HG02610 (cell line): ENCODE results near the gene ZNF182.
"Not testable (repeated sequence)": the region's sequence is repeated elsewhere in the genome, so short reads cannot be mapped to it uniquely, and the experiment has no call there.

Experiments
- ATAC-seq: cut with Tn5 transposase; IDR thresholded peaks from one replicate; pipeline ENCODE4 v1.9.1; 2021; ENCODE audit warnings: mild to moderate bottlenecking, moderate library complexity; ENCODE audit not compliant: unreplicated experiment

The ZNF182 gene

GRCh38 chrX:48002319-48002718 is 1.5 kb downstream of the ZNF182 start:
- ATAC-seq, result no peak

GRCh38 chrX:48001260-48001659 is 2.5 kb downstream of the ZNF182 start:
- ATAC-seq, result no peak

- no peak for ATAC-seq
Observed at GRCh38 chrX:47992669-47993068, 11.1 kb downstream of the ZNF182 start.

- ATAC-seq, result no peak
Observed at GRCh38 chrX:47992095-47992380, 11.8 kb downstream of the ZNF182 start.

GRCh38 chrX:47991263-47992094 is 12.3 kb downstream of the ZNF182 start:
- ATAC-seq, result no peak

- ATAC-seq, result no peak
Observed at GRCh38 chrX:47976254-47977151, 27.3 kb downstream of the ZNF182 start.

- no peak for ATAC-seq
Observed at GRCh38 chrX:47973235-47973634, 30.6 kb downstream of the ZNF182 start.

GRCh38 chrX:47965526-47965925 is 38.3 kb downstream of the ZNF182 start:
- not testable (repeated sequence) for ATAC-seq

- not testable (repeated sequence) for ATAC-seq
Observed at GRCh38 chrX:47961830-47962229, 42.0 kb downstream of the ZNF182 start.

- ATAC-seq, result no peak
Observed at GRCh38 chrX:47960406-47960805, 43.4 kb downstream of the ZNF182 start.

- no peak for ATAC-seq
Observed at GRCh38 chrX:47958761-47959342, 44.9 kb downstream of the ZNF182 start.

- ATAC-seq, result not testable (repeated sequence)
Observed at GRCh38 chrX:47958206-47958605, 45.6 kb downstream of the ZNF182 start.

GRCh38 chrX:47956016-47956415 is 47.8 kb downstream of the ZNF182 start:
- no peak for ATAC-seq

- not testable (repeated sequence) for ATAC-seq
Observed at GRCh38 chrX:47955295-47955694, 48.5 kb downstream of the ZNF182 start.

GRCh38 chrX:47941423-47941822 is 62.4 kb downstream of the ZNF182 start:
- ATAC-seq, result no peak

- ATAC-seq, result no peak
Observed at GRCh38 chrX:47940448-47940847, 63.3 kb downstream of the ZNF182 start.

- ATAC-seq, result no peak
Observed at GRCh38 chrX:47936940-47937317, 66.9 kb downstream of the ZNF182 start.

- peak; percentile 50 for ATAC-seq
Observed at GRCh38 chrX:47936224-47936939, 67.4 kb downstream of the ZNF182 start.

GRCh38 chrX:47933946-47934345 is 69.8 kb downstream of the ZNF182 start:
- ATAC-seq, result no peak

- not testable (repeated sequence) for ATAC-seq
Observed at GRCh38 chrX:47931970-47932369, 71.8 kb downstream of the ZNF182 start.

GRCh38 chrX:47927212-47927611 is 76.6 kb downstream of the ZNF182 start:
- no peak for ATAC-seq
